Measurements from ENCODE around the gene ETS1.

- TF ChIP-seq POLR2AphosphoS5 (IDR thresholded peaks at IDR 0.05; ENCODE audit: low read depth, low read length) (no peak), TAF1 (IDR thresholded peaks at IDR 0.05; ENCODE audit: borderline replicate concordance, insufficient read depth, low read length) (no peak), SIN3A (IDR thresholded peaks at IDR 0.05; ENCODE audit: borderline replicate concordance, insufficient read depth, low read length) (no peak)
These were observed 79.4 kb downstream of the ETS1 start for GRCh38 chr11:128507936-128508335.
